ENCODE data around the gene CXCR1.
"Not testable (repeated sequence)": the region's sequence is repeated elsewhere in the genome, so short reads cannot be mapped to it uniquely, and the experiment has no call there.

CXCR1 gene

DNA sequence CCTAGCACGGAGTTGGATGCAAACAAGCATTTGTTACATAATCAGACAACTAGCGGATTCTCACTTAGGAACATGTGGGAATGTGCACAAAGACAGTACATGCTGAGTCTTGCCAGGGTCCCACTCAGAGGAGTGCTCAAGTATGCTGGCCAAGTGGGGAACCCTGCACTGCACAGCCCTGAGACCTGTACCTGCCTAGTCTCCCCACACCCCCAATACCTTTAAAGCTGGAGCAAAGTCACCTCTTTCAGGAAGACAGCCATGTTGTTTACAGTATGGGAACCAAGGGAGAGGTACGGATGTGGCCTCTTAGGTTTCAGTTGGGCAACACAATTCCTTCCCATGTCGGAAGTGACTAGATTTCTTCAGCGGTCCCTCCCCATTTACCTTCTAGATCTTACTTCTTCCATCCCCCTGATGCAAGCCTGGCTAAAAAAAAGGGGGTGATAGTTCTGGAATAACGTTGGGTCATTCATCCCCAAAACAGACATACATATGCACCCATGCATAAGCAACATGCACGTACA lies 10.7 kb downstream of the CXCR1 start:
- DNase-seq = no peak

GRCh38 chr2:218152777-218153176 lies 14.0 kb downstream of the CXCR1 start:
- no peak for DNase-seq

DNA sequence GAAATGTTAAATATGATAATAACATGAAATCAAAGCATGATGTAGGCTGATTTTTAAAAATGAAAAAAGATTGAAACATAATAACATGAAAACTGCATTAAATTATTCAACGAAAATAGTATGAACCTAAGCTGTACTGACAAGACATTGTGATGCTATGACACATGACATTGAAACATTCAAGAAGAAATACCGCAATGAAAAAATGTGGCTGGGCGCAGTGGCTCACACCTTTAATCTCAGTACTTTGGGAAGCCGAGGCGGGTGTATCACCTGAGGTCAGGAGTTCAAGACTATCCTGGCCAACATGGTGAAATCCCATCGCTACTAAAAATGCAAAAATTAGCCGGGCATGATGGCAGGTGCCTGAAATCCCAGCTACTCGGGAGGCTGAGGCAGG lies 14.6 kb downstream of the CXCR1 start:
- no peak for DNase-seq

- no peak for DNase-seq
Observed at GRCh38 chr2:218149848-218150440, 16.8 kb downstream of the CXCR1 start.

DNA sequence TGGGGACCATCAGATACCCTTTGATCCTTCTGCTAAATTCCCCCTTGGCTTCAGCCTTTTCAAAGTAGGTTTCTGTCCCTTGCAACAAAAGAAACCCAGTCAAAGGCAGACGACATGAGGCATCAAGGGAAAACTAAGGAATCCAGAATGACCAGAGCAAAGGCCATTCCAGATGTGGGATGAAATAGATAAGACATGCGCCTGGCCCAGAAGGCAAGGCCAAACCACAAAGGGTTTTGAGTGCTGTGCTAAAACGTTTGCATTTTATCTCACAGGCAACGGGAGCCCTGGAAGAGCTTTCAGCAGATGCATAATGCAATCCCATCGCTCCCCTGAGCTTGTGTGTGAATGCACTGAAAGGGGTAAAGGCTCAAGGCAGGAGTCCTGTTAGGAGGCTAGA lies 17.7 kb downstream of the CXCR1 start:
- DNase-seq = no peak

GRCh38 chr2:218146056-218146455 lies 20.7 kb downstream of the CXCR1 start:
- no peak for DNase-seq

GRCh38 chr2:218145124-218145523 lies 21.6 kb downstream of the CXCR1 start:
- no peak for DNase-seq

DNA sequence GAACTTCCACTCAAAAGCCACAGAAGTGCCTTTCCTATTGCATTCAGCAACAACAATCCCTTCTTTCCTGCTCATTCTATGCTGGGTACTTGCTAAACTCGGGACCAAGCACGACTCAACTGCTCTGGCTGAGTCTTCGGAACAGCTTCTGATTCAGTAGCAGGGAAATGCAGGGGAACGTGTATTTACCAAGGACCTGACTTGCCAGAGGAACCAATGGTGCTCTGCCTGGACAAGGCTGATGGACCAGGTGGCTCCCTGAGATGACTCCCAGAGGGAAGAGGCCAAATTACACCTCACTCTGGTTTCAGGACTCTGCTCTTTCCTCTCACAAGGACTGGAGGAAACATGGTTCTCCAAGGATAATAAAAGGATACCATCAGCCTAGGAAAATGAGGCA lies 28.7 kb downstream of the CXCR1 start:
- DNase-seq = no peak

DNA sequence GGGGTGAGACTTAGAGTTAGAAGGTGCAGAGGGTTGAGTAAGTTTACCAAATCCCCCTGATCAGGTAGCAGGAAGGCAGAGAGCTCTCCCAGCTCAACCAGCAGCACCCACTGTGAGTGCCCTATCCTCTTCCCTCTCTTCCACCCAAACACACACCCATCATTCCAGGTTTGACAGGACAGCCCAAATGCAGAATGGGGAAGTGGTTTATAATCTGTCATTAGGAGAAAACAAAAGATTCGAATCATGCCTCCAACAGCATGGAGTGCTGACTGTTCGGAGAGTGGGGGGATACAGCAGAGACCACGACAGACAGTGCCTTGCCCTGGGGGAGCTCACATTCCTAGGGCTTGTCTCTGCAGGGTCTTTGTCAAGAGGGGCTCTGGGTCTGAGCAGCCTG lies 29.2 kb downstream of the CXCR1 start:
- DNase-seq = no peak

- DNase-seq = no peak
Observed at GRCh38 chr2:218130822-218131221, 35.9 kb downstream of the CXCR1 start.

DNA sequence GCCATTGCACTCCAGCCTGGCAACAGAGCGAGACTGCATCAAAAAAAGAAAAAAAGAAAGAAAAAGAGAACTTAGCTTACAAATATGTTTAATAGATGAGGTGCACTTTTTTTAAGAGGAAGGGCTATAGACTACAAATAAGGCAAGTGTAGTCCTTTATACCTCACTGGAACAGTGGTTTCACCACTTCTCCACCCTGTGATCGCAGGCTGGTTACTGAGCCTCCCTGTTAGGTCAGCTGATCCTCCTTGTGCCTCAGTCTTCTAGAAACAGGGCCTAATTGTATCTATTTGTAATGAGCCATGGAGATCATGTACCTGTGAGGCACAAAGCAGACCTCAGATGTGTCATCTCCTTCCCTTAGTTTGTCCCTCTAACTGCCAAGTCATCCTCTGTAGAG lies 36.4 kb downstream of the CXCR1 start:
- DNase-seq = no peak

- no peak for DNase-seq
Observed at GRCh38 chr2:218129458-218130135, 37.2 kb downstream of the CXCR1 start.

DNA sequence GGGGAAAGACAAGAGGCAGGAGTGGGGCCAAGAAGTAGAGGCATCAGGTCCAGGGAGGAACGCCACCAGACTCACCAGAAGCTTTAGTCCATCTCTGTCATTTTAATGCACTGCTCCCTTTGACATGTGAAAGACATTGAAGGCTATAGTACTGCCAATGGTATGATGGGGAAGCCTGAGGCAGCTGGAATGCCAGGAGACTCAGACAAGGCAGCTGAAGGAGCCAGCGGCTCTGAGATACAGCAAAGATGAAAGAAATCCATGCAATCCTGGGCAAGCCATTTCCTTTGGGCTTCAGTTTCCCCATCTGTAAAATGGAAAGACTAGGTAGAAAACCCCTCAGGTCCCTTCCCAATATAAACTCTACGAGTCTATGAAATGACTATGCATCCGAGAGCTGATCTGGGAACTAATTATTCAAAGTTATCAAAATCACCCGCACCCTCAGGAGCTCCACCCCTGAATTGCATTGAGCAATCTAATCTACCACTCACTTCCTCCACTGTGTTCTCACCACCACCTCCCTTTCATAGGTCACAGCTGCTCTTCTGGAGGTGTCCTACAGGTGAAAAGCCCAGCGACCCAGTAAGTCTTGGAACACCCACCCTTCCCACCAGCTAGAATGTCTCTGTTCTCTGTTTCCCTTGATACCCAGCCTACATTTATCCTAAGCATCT lies 37.8 kb downstream of the CXCR1 start:
- DNase-seq = no peak

GRCh38 chr2:218127929-218128455 lies 38.8 kb downstream of the CXCR1 start:
- DNase-seq = no peak

DNA sequence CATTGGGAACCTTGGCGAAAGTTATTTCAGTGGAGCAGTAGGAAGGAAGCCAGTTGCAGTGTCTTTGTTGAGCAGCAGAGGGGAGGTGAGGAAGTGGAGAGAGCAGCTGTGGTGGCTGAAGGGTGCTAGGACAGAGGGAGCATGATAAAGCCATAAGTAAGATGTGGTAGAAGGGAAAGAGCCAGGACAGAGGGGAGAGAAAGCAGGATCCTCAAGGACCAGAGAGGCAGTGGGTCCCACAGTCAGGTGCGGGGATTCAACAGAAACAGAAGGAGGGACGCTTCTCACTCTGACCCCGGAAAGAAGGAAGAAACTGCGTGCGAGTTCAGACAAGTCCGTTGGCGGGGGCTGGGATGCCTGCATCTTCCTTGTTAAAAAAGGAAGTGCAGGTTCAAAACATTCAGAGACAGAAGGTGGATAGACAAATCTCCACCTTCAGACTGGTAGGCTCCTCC lies 41.1 kb downstream of the CXCR1 start, which contains the start of gene CXCR2:
Gene CXCR2 (plus strand): TSS at position 403 of the 455 bp plus-strand sequence. CDS start 8,774 bp downstream, outside the sequence.
- DNase-seq = no peak

GRCh38 chr2:218125095-218125494 lies 41.7 kb downstream of the CXCR1 start:
- DNase-seq = no peak

- no peak for DNase-seq
Observed at GRCh38 chr2:218123986-218124385, 42.8 kb downstream of the CXCR1 start.

DNA sequence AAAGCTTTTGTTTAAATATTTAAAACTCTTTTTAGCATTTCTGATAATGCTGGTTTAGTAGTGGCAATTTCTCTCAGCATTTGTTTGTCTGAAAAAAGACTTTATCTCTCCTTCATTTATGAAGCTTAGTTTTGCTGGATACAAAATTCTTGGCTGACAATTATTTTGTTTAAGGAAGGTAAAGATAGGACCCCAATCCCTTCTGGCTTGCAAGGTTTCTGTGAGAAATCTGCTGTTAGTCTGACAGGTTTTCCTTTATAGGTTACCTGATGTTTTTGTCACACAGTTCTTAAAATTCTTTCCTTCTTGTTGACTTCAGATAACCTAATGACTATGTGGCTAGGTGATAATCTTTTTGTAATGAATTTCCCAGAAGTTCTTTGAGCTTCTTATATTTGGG lies 44.5 kb downstream of the CXCR1 start:
- DNase-seq = not testable (repeated sequence)

GRCh38 chr2:218121789-218122188 lies 45.0 kb downstream of the CXCR1 start:
- DNase-seq = not testable (repeated sequence)

Measured in activated CD8-positive, alpha-beta memory T cell treated with anti-CD3 and anti-CD28 coated beads, Interleukin-2, amount 50 U/mL, for 4 hours (primary cell).